Neural cell (in vitro differentiated cells): ENCODE results near the gene ADGRG3. TPM values are rescaled to one million over a fixed set of nuclear protein-coding genes. Genes with fewer than 3 reads are reported as not detected.

ENCODE experiments used
- H2AFZ ChIP-seq: fragments of 200-600, 300-800 bp; sonication (generic), shearing (Covaris generic); 2 replicates; pipeline ENCODE4 v1.6.0; 2014; ENCODE audit warnings: low read depth, mild to moderate bottlenecking, antibody characterized with exemption, low read length, moderate library complexity
- H3F3A ChIP-seq: fragments of 200-600 bp; shearing (Covaris generic); 2 replicates; pipeline ENCODE4 v1.6.1; 2016; ENCODE audit warnings: mild to moderate bottlenecking, moderate library complexity, mixed read lengths, antibody characterized with exemption, low read length; ENCODE audit not compliant: insufficient read depth, poor library complexity, severe bottlenecking
- H3K27ac ChIP-seq: fragments of 200-600, 300-800 bp; sonication (generic), shearing (Covaris generic); 2 replicates; pipeline ENCODE4 v1.5.1; 2014; ENCODE audit warnings: mild to moderate bottlenecking, low read length, moderate library complexity
- H3K27me3 ChIP-seq: fragments of 300-800, 200-600 bp; sonication (generic), shearing (Covaris generic); 2 replicates; pipeline ENCODE4 v1.6.0; 2014; ENCODE audit warnings: mild to moderate bottlenecking, low read depth, low read length, moderate library complexity; ENCODE audit not compliant: insufficient read depth
- H3K36me3 ChIP-seq: fragments of 300-800, 200-600 bp; sonication (generic), shearing (Covaris generic); 2 replicates; pipeline ENCODE4 v1.5.1; 2014; ENCODE audit warnings: mild to moderate bottlenecking, antibody characterized with exemption, low read length, moderate library complexity; ENCODE audit not compliant: insufficient read depth
- H3K4me2 ChIP-seq: fragments of 300-800, 200-600 bp; sonication (generic), shearing (Covaris generic); 2 replicates; pipeline ENCODE4 v1.6.0; 2014; ENCODE audit warnings: mild to moderate bottlenecking, low read length
- H3K4me3 ChIP-seq: fragments of 300-800, 200-600 bp; sonication (generic), shearing (Covaris generic); 2 replicates; pipeline ENCODE4 v1.5.1; 2014; ENCODE audit warnings: mild to moderate bottlenecking, low read length, moderate library complexity
- H3K79me2 ChIP-seq: fragments of 200-600 bp; shearing (Covaris generic); replicated peaks from 2 replicates; pipeline ENCODE4 v1.6.0; 2014; ENCODE audit warnings: mild to moderate bottlenecking, low read length, moderate library complexity; ENCODE audit not compliant: insufficient read depth
- H3K9ac ChIP-seq: fragments of 300-800, 200-600 bp; sonication (generic), shearing (Covaris generic); 2 replicates; pipeline ENCODE4 v1.6.1; 2016; ENCODE audit warnings: mild to moderate bottlenecking, low read length, mixed read lengths
- H3K9me2 ChIP-seq: fragments of 200-600 bp; shearing (Covaris generic); 2 replicates; pipeline ENCODE4 v1.6.1; 2016; ENCODE audit warnings: mild to moderate bottlenecking, low read length, mixed read lengths; ENCODE audit not compliant: insufficient read depth
- H3K9me3 ChIP-seq: fragments of 200-600, 300-800 bp; sonication (generic), shearing (Covaris generic); 2 replicates; pipeline ENCODE4 v1.6.1; 2016; ENCODE audit warnings: mild to moderate bottlenecking, mixed run types, low read length, moderate library complexity, mixed read lengths
- H4K20me1 ChIP-seq: fragments of 200-600 bp; shearing (Covaris generic); 2 replicates; pipeline ENCODE4 v1.6.1; 2016; ENCODE audit warnings: mild to moderate bottlenecking, mixed run types; ENCODE audit not compliant: insufficient read depth
- EP300 ChIP-seq: fragments of 450-650 bp; conservative IDR thresholded peaks from 2 replicates; pipeline ENCODE4 v1.6.1; 2014; ENCODE audit warnings: antibody characterized with exemption, mild to moderate bottlenecking, moderate library complexity; ENCODE audit not compliant: poor library complexity, severe bottlenecking
- EZH2 ChIP-seq: fragments of 200-600, 300-800 bp; shearing (Covaris generic), sonication (generic); IDR thresholded peaks from 2 replicates; pipeline ENCODE4 v1.6.1; 2014; ENCODE audit warnings: antibody characterized with exemption, low read length, borderline replicate concordance, mild to moderate bottlenecking; ENCODE audit not compliant: insufficient read depth, poor library complexity, severe bottlenecking
- MXI1 ChIP-seq: fragments of 450-650 bp; conservative IDR thresholded peaks from 2 replicates; pipeline ENCODE4 v1.6.1; 2014; ENCODE audit warnings: antibody characterized with exemption, mild to moderate bottlenecking; ENCODE audit not compliant: poor library complexity, severe bottlenecking
- POLR2AphosphoS5 ChIP-seq: IDR thresholded peaks from 2 replicates; pipeline ENCODE4 v1.6.1; 2012
- RAD21 ChIP-seq: fragments of 450-650 bp; conservative IDR thresholded peaks from 2 replicates; pipeline ENCODE4 v1.6.1; 2014; ENCODE audit warnings: antibody characterized with exemption, mild to moderate bottlenecking, moderate library complexity
- SMC3 ChIP-seq: fragments of 450-650 bp; conservative IDR thresholded peaks from 2 replicates; pipeline ENCODE4 v1.6.1; 2014; ENCODE audit warnings: antibody characterized with exemption, mild to moderate bottlenecking, moderate library complexity; ENCODE audit not compliant: poor library complexity
- TAF1 ChIP-seq: IDR thresholded peaks from 2 replicates; pipeline ENCODE4 v1.6.1; 2012; ENCODE audit warnings: low read depth
- polyA plus RNA-seq: library from polyadenylated mRNA; depleted of rRNA; stranded (reverse); fragments of >200 nt; gene quantifications from 2 replicates; pipeline ENCODE4 v1.2.3, GENCODE V29; 2014
- TF ChIP-seq, protein P1 (sequence below): IDR thresholded peaks from 2 replicates; pipeline ENCODE4 v1.6.1; 2012; ENCODE audit warnings: borderline replicate concordance
- TF ChIP-seq, protein P2 (sequence below): fragments of 450-650 bp; IDR thresholded peaks from 2 replicates; pipeline ENCODE4 v1.5.1; 2014; ENCODE audit warnings: antibody characterized with exemption, mild to moderate bottlenecking, moderate library complexity; ENCODE audit not compliant: poor library complexity, severe bottlenecking

Gene ADGRG3
- polyA plus RNA-seq, 1 donor from 2014 or later: 0.62 TPM

DNA sequence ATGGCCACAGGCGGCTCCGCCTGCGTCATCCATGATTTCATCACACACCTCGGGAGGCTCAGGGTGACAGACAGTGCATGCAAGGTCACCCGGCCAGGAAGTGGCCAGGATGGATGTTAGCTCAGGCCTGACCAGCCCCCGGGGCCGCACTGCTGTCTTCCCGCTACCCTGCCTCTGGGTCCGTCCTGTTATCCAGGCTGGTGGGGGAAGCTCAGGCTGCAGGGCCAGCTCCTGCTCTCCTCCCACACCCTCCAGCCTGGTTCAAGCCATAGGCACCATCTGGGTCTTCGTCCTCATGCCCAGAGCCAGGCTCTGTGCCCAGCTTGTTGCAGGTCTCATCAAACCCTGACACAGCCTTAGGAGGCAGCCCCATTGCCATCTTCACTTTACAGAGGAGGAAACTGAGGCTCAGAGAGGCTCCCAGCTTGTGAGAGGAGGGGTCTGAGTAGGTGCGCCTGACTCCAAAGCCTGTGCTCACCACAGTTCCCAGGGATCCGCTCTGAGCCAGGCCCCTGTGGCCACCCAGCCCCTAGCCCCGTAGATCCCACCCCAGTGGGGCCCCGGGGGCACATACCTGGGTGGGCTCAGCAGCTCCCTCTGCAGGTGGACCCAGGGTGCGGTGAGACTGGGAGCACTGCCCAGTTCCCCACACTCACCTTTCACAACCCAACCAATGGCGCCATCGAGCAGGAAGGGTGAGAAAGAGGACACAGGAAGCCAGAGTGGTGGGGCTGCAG is 412 bp upstream of the ADGRG3 start:
- H3K9me2 ChIP-seq: no peaks in the 10 kb centered on the region
- TF ChIP-seq MXI1 (no peak), SMC3 (no peak), RAD21 (no peak), POLR2AphosphoS5 (no peak)
- TF ChIP-seq, protein P1, sequence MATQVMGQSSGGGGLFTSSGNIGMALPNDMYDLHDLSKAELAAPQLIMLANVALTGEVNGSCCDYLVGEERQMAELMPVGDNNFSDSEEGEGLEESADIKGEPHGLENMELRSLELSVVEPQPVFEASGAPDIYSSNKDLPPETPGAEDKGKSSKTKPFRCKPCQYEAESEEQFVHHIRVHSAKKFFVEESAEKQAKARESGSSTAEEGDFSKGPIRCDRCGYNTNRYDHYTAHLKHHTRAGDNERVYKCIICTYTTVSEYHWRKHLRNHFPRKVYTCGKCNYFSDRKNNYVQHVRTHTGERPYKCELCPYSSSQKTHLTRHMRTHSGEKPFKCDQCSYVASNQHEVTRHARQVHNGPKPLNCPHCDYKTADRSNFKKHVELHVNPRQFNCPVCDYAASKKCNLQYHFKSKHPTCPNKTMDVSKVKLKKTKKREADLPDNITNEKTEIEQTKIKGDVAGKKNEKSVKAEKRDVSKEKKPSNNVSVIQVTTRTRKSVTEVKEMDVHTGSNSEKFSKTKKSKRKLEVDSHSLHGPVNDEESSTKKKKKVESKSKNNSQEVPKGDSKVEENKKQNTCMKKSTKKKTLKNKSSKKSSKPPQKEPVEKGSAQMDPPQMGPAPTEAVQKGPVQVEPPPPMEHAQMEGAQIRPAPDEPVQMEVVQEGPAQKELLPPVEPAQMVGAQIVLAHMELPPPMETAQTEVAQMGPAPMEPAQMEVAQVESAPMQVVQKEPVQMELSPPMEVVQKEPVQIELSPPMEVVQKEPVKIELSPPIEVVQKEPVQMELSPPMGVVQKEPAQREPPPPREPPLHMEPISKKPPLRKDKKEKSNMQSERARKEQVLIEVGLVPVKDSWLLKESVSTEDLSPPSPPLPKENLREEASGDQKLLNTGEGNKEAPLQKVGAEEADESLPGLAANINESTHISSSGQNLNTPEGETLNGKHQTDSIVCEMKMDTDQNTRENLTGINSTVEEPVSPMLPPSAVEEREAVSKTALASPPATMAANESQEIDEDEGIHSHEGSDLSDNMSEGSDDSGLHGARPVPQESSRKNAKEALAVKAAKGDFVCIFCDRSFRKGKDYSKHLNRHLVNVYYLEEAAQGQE: no peak
- TF ChIP-seq, protein P2, sequence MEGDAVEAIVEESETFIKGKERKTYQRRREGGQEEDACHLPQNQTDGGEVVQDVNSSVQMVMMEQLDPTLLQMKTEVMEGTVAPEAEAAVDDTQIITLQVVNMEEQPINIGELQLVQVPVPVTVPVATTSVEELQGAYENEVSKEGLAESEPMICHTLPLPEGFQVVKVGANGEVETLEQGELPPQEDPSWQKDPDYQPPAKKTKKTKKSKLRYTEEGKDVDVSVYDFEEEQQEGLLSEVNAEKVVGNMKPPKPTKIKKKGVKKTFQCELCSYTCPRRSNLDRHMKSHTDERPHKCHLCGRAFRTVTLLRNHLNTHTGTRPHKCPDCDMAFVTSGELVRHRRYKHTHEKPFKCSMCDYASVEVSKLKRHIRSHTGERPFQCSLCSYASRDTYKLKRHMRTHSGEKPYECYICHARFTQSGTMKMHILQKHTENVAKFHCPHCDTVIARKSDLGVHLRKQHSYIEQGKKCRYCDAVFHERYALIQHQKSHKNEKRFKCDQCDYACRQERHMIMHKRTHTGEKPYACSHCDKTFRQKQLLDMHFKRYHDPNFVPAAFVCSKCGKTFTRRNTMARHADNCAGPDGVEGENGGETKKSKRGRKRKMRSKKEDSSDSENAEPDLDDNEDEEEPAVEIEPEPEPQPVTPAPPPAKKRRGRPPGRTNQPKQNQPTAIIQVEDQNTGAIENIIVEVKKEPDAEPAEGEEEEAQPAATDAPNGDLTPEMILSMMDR: no peak
- no peaks in the 10 kb centered on the region for H3K79me2 ChIP-seq
- no peak overlapping the region for H3K4me2 ChIP-seq
- H3F3A ChIP-seq: no peaks in the 10 kb centered on the region
- no peaks in the 10 kb centered on the region for H3K9me3 ChIP-seq
- H3K36me3 ChIP-seq: peaks cover 5% of the 10 kb centered on the region
- no peak overlapping the region for H3K27ac ChIP-seq
- H3K9ac ChIP-seq: no peak overlapping the region
- H4K20me1 ChIP-seq: no peaks in the 10 kb centered on the region
- no peak overlapping the region for H3K4me3 ChIP-seq
- H3K27me3 ChIP-seq: no peaks in the 10 kb centered on the region
- H2AFZ ChIP-seq: no peak overlapping the region

DNA sequence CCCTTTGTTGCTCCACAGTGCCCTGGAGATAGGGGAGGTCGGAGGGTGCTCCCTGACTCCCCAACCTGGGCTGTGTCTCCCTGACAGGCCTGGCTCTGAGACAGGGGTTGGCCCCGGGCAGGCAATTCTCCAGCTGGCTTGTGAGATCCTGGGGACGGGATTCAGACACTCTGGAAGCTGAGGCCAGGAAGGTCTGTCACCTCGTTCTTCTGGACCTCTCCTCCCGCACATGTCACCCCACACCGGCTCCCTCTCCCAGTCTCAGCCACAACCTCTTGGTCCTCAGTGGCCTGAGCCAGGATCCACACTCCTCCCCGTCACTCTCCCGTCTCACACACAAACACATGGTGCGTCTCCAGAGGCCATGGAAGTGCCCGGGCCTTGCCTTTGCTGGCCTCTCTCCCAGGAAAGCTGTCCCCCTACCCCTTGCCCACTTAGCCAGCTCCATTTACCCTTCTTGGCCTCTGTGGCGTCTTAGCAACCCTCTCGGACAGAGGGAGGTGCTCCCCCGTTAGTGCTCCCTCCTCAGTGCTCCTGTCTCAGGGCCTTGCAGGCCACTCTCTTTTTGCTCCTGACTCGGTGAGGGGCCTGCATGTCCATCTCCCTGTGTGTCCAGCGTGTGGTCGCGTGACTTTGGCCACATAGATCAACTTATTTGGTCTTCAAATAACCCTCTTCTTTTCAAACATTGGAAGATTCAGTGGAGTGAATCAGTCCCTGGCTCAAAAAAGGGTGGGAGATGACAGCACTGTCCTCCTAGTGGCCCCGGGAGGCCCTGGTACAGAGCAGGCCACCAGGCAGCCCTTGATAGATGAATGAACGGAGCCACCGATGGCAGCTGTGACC is 747 bp downstream of the ADGRG3 start:
- Histone ChIP-seq H2AFZ (no peak overlapping the region), H3K9me3 (no peaks in the 10 kb centered on the region), H3K79me2 (no peaks in the 10 kb centered on the region), H3K36me3 (no peaks in the 10 kb centered on the region), H4K20me1 (no peaks in the 10 kb centered on the region), H3K4me2 (no peak overlapping the region), H3K27me3 (no peaks in the 10 kb centered on the region), H3K4me3 (no peak overlapping the region), H3F3A (no peaks in the 10 kb centered on the region), H3K9ac (no peak overlapping the region), H3K27ac (no peak overlapping the region), H3K9me2 (no peaks in the 10 kb centered on the region)
- TF ChIP-seq MXI1 (no peak), SMC3 (no peak), EP300 (no peak), POLR2AphosphoS5 (no peak), RAD21 (no peak), EZH2 (no peak), TAF1 (no peak)
- TF ChIP-seq, protein P1: no peak
- TF ChIP-seq, protein P2: no peak
